GM19193 (cell line): ENCODE measurements around the gene OXCT2.
A peak's percentile ranks its signal among the peaks of the same experiment; 100 is the strongest.
"Not testable (repeated sequence)": the region's sequence is repeated elsewhere in the genome, so short reads cannot be mapped to it uniquely, and the experiment has no call there.

Source experiments
- POLR2A ChIP-seq: IDR thresholded peaks from 4 replicates; pipeline ENCODE4 v1.6.1; 2011; ENCODE audit not compliant: insufficient read depth, insufficient read length; ENCODE audit errors: extremely low read depth

Gene OXCT2

DNA sequence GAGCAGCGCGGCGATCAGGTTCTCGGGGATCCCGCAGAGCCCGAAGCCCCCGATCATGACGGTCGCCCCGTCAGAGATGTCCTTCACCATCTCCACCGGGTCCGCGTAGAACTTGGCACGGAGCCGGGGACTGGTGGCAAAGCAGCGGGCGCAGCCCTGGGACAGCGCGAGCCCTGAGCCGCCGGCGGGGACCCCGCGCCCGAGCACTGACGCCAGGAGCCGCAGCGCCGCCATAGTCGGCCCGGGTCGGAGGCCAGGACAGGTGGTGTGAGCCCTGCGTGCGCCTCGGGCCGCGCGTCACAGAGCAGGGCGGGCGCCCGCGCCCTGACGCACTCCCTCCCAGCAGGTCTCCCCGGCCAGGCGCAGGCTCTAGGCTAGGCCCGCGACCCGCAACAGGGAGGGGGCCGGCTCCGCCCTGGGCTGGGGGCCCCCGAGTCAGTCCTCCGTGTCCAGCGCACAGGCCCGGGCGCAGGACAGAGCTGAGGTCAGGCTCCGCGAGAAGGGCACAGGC is at the start of gene OXCT2:
OXCT2 (minus strand) TSS at position 327 of the 511 bp plus-strand sequence; CDS start at position 234, 93 bp downstream.
- not testable (repeated sequence) for TF ChIP-seq POLR2A

DNA sequence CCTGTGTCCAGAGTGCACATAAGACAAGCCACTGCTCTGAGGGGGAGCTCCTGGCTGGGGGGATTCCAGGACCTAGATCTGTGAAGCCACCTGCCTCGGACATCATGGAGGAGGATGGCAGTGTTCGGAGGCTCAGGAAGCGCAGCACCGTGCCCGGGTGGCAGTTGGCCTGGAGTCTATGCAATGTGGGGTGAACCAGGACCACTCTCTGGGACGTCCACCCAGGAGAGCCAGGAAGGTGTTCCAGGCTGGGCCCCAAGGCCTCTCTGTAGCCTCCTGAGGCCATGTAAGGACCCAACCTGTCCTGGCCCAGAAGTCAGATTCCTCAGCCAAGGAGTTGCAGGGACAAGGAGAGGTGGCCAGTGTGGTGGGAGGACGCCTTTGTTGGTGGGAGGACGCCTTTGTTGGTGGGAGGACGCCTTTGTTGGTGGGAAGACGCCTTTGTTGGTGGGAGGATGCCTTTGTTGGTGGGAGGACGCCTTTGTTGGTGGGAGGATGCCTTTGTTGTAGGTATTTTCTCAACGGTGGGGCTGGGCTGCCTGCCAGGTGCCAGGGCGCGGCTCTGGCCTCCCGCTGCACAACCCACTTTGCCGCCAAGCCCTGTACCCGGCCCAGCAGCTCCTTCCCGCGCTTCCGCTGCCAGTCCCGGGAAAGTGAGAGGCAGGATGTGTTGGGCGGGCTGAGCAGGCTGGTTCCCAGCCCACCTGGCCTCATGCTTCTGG is 48.1 kb upstream of the OXCT2 start:
- TF ChIP-seq POLR2A: no peak

DNA sequence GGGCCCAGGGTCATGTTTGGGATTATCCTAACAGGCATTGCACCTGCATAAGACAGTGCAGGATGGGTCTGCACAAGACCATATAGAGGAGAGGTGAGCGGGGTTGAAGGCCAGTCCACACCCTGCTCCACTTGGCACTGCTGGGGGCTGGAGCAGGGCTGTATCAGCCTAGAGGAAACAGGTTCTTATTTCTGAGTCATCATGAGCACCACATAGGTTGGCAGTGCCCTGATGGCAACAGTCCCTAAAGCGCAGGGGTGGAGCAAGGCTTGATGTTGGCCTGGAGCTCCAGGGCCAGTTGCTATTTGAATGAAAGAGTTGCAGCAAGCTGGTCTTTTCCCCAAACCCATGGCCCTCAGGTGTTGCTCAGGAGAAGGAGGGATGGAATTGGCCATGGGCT is 47.3 kb upstream of the OXCT2 start:
- no peak for TF ChIP-seq POLR2A

DNA sequence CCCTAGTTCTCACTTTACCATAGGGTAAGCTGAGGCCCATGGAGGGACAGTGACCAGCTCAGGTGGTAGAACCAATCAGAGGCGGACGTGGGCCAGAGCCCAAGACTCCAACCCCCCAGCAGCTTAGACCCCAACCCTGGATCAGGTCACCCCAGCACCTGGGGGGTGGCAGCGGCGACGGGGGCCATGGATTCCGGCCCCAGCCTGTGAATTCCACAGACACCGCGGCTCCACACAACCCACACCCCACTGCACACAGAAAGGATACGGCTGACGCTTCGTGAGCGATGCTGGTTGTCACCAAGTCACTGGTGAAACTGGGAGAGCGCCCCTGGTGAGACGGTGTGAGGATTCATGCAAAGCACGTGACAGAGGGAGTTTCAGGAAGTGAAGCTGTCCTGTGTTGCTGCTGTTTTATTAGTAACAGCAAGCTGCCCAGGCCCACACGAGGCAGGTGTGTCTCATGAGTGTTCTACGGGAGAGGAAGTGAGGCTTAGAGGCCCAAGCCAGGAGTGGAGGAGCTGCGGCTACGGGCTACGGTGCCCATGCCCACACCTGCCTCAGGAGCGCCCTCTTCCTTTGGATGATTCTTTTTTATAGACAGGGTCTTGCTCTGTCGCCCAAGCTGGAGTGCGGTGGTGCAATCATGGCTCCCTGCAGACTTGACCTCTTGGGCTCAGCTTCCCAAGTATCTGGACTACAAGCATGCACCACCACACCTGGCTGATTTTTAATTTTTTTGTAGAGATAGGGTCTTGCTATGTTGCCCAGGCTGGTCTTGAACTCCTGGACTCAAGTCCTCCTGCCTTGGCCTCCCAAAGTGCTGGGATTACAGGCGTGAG is 46.2 kb upstream of the OXCT2 start:
- TF ChIP-seq POLR2A: peak; percentile 28

DNA sequence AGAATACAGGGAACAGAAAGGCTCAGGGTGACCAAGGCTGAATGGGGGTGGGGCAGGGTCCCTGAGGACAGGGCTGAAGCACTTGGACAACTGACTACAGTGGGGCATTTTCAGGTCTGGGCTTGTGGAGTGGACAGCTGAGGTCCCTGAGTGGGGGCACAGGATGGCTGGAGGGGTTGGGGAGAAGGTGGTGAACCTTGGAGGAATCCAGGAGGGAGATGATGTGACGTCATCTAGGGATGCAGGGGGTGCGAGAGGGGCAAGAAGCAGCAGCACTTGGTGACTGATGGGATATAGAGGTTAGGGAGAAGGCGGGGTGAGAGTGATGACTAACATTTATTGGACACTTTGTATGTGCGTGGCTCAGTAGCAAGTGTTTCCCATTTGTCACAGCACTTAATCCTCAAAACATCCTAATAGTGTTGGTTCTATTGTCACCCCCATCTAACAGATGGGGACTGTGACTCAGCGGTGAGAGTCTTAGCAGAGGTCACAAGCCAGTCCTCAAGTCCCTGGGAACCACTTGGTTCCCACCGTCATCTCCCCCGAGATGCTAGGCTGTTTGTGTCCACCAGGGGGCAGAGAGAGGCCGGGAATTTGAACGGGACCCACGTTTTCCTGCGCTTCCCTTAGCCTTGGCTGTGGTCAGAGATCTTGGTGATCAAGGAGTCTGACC is 45.4 kb upstream of the OXCT2 start:
- no peak for TF ChIP-seq POLR2A

DNA sequence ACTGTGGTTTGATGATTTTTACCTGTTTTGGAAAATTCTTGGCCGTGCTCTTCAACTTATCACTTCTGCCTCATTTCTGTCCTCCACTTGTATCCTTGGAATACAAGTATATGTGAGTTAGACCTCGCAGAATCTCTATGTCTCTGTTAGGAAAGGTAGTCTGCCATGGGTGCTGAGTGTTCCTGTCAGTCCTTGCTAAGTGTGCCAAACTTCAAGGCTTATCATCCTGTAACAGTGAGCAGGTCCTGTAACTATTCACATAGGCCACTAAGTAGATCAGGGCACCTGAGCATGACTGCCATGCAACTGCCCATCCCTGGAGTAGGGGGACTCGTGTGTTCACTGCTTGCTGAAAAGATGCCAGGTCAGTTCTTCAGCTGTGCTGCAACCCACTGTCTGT is 41.8 kb upstream of the OXCT2 start:
- no peak for TF ChIP-seq POLR2A

DNA sequence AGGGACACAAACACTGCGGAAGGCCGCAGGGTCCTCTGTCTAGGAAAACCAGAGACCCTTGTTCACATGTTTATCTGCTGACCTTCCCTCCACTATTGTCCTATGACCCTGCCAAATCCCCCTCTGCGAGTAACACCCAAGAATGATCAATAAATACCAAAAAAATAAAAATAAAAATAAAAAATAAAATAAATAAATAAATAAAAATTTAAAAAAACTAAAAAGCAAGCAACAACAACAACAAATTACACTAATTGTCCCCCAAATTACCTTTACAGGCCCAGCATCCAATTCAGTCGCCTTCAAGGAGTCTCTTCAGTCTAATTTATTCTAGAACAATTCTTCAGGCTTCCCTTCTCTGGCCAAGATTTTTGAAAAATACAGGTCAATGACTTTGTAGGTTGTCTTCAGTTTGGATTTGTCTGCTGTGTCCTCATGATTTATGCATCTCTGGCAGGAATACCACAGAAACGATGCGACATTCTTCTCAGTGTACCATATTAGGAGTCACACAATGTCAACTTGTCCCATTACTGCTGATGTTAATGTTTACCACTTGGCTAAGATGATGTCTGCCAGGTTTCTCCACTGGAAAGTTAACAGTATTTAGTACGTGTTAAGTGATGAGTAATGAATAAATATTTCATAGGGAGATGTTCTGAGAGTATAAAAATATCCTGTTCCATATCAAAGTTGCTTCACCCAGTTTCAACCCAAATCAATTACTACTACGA is 37.8 kb upstream of the OXCT2 start:
- no peak for TF ChIP-seq POLR2A

DNA sequence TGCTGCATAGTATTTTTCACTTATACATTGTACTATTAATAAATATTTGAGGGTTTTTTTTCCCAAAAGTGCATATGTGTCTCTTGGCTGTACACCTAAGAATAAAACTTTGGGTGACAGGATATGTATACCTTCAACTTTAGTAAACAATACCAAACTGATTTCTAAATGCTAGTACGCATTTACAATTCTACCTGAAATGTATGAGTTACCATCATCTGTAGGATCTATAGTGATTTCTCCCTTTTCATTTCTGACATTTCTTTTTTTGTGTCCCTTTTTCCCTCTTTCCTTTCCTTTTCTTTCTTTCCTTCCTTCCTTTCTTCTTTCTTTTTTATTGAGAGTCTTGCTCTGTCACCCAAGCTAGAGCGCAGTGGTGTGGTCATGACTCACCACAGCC is 34.2 kb upstream of the OXCT2 start:
- no peak for TF ChIP-seq POLR2A

DNA sequence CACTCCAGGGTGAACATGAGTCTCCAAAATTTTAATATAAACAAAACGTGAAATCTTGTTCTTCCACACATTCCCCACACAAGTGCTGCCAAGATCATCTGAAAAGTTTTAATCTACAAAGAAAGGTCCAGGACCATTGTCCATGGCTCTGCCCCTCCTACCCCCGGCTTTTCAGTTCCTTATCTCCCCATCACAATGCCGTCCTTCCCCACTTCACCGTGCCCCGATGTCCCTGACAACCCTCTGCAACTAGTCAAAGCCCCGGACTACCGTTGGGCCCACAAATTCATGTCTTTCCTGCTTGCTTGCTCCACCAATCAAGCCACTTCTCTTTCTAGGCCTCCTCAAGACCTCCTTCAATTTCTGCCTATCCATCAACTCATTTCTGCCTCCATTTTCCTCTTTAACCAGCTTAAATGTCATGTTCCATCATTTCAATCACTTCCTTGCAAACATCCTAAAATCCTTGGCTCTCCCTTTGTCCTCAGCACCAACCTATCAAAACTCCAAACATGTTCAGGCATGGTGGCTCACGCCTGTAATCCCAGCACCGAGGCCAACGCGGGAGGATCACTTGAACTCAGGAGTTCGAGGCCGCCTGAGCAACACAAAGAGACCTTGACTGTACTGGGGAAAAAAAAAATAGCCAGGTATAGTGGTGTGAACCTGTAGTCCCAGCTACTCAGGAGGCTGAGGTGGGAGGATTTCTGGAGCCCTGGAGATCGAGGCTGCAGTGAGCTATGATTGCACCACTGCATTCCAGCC is 31.5 kb upstream of the OXCT2 start:
- no peak for TF ChIP-seq POLR2A

DNA sequence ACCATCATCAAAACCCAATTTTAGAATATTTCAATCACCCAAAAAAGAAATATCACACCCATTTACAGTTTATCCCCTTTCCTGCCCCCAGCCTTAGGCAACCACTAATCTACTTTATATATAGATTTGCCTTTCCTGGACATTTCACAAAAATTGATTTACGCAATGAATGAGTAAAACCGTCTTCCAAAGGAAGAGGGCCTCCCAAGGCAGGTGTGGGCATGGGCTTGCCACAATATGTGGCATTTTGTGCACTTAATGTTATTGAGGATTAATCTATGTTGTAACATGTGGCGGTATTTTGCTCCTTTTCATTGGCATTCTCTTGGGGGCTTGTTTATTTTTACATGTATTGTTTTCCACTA is 29.3 kb upstream of the OXCT2 start:
- TF ChIP-seq POLR2A: no peak

DNA sequence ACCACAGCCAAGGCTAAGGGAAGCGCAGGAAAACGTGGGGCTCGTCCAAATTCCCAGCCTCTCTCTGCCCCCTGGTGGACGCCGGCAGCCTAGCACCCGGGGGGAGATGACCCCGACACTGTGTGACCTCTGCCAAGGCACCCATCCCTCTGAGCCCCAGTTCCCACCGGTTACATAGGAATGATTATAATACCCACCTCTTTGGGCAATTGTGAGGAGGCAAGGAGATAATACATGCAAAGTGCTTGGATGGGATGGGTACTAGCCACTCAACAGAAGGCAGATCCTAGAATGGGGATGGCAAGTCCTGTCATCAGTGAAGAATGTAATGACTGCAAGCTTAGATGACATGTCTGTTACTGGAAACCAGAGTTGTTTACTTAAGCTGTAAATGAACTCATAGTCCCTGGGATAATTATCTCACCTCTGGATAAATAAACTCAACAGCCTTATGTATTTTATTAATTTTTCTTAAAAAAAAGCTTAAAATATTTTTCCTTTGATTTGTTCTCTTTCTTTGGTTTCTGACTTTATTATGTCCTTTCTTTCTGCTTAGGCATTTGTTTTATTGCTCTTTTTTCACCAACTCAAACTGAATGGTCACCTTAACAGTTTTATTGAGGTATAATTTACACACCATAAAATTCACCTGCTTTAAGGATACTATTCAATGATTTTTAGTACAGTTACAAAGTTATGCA is 28.8 kb upstream of the OXCT2 start:
- no peak for TF ChIP-seq POLR2A

DNA sequence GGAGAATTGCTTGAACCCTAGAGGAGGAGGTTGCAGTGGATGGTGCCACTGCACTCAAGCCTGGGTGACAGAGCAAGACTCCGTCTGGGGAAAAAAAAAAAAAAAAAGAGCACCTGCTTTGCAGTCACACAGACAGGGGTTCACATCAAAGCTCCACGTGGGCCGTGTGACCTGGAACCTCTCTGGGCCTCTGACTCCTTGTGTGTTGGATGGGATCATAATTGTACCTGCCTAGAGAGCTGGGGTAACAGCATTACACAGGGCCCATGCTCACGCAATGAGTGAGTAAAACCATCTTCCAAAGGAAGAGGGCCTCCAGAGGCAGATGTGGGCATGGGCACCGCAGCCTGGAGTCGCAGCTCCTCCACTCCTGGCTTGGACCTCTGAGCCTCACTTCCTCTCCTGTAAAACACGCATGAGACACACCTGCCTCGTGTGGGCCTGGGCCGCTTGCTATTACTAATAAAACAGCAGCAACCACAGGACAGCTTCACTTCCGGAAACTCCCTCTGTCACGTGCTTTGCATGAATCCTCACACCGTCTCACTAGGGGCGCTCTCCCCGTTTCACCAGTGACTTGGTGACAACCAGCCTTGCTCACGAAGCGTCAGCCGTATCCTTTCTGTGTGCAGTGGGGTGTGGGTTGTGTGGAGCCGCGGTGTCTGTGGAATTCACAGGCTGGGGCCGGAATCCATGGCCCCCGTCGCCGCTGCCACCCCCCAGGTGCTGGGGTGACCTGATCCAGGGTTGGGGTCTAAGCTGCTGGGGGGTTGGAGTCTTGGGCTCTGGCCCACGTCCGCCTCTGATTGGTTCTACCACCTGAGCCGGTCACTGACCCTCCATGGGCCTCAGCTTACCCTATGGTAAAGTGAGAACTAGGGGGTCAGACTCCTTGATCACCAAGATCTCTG is 28.0 kb upstream of the OXCT2 start:
- peak; percentile 64 for TF ChIP-seq POLR2A
